Vagina (tissue), 2 donors: ENCODE measurements around the gene ABCA2. TPM values are rescaled to one million over a fixed set of nuclear protein-coding genes. Genes with fewer than 3 reads are reported as not detected.

ENCODE experiments used
- DNase-seq, 2 donors: peaks; one replicate each; pipeline ENCODE4 v3.0.0-alpha.2; 2017; ENCODE audit errors: extremely low spot score in 2 of 2
- H3K27ac ChIP-seq: fragments of 200-600 bp; sonication (generic); one replicate; pipeline ENCODE4 v1.5.1; 2019
- H3K27me3 ChIP-seq: fragments of 200-600 bp; sonication (generic); one replicate; pipeline ENCODE4 v1.5.1; 2019
- H3K36me3 ChIP-seq, 2 donors: fragments of 200-600 bp; sonication (generic); one replicate each; pipeline ENCODE4 v1.5.1; 2017 to 2019
- H3K4me1 ChIP-seq: fragments of 200-600 bp; sonication (generic); one replicate; pipeline ENCODE4 v1.5.1; 2019
- H3K4me3 ChIP-seq, 2 donors: fragments of 200-600 bp; sonication (generic); 1 replicate in 1 of 2; 2 replicates in 1 of 2; pipeline ENCODE4 v1.5.1; 2016 to 2019
- H3K9me3 ChIP-seq: fragments of 200-600 bp; sonication (generic); one replicate; pipeline ENCODE4 v1.5.1; 2019
- POLR2A ChIP-seq, 2 donors: fragments of 450-650 bp; IDR thresholded peaks; one replicate each; pipeline ENCODE4 v1.6.1; 2017; ENCODE audit warnings: antibody characterized with exemption in 2 of 2, mild to moderate bottlenecking in 2 of 2, moderate library complexity in 2 of 2
- POLR2AphosphoS5 ChIP-seq, 2 donors: sonication (generic); formaldehyde crosslinking; IDR thresholded peaks; one replicate each; pipeline ENCODE4 v1.9.0; 2017; ENCODE audit warnings: antibody characterized with exemption in 2 of 2, mild to moderate bottlenecking in 2 of 2, low read depth in 1 of 2; ENCODE audit not compliant: insufficient read depth in 1 of 2
- intact Hi-C: fragments of 100-400 bp; cut with DNase I; formaldehyde crosslinking; loops from one replicate; pipeline ENCODE4 v1.15.1; 2023
- total RNA-seq: library from RNA; depleted of rRNA; stranded (reverse); fragments of >200 nt; gene quantifications from one replicate; pipeline ENCODE4 v1.2.3, GENCODE V29; 2016
- TF ChIP-seq, protein P1 (sequence below), 3 experiments: fragments of 450-650 bp in 2 of 3; fragments of 200-600 bp in 1 of 3; sonication (generic) in 1 of 3; IDR thresholded peaks; one replicate each; pipeline ENCODE4 v1.5.1; 2017 to 2019; ENCODE audit warnings: antibody characterized with exemption in 3 of 3, mild to moderate bottlenecking in 2 of 3, moderate library complexity in 2 of 3

Gene ABCA2
- total RNA-seq, 1 donor from 2014 or later: 44.0 TPM

DNA sequence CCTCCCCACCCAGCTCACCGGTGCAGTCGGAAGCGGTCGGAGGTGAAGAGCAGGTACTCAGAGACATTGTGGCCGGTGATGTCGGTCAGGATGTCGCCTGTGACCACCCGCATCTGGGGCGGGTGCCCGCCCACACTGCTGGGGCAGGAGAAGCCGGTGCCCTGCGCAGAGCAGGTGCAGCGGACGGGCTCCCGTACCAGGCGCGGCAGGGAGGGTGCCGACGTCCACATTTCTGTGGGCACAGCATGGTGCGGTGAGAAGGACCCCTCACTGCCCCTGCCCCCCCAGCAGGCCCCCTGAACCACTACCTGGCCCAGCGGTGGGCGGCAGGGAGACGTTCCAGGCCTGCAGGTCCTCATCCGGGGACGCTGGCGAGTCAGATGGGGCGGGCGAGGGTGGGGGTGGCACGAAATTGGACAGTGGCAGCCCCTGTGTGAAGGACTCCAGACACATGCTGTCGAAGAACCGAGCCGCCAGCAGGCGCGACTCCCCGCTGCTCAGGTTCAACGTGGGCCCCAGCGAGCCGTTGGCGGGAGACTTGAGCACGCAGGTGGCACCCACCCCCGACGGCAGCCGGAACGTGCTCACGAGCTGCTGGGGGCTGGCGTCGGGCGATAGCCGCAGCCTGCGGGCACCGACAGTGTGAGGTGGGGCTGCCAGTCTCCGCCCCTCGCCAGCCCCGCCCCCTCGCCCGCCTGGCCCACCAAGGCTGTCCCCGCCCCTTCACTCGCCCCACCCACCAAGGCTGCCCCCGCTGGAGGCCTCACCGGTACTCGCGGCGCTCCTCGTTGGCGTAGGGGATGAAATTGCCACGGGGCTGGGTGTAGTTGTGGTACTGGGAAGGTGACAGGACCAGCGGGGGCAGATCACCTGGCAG, 15.1 kb downstream of the ABCA2 start:
- H3K27me3 ChIP-seq: no peaks in the 10 kb centered on the region
- H3K36me3 ChIP-seq: peaks cover 0 to 20% of the 10 kb centered on the region in 2 donors
- H3K4me1 ChIP-seq: no peaks in the 10 kb centered on the region
- H3K9me3 ChIP-seq: no peaks in the 10 kb centered on the region
- H3K27ac ChIP-seq: no peak overlapping the region
- intact Hi-C loops: no loop called here
- DNase-seq: no peak
- no peak for TF ChIP-seq POLR2AphosphoS5 (IDR thresholded peaks at IDR 0.05; ENCODE audit: insufficient read depth in 1 of 2, low read depth in 1 of 2)
- no peak for TF ChIP-seq POLR2A (IDR thresholded peaks at IDR 0.05)
- TF ChIP-seq, protein P1, sequence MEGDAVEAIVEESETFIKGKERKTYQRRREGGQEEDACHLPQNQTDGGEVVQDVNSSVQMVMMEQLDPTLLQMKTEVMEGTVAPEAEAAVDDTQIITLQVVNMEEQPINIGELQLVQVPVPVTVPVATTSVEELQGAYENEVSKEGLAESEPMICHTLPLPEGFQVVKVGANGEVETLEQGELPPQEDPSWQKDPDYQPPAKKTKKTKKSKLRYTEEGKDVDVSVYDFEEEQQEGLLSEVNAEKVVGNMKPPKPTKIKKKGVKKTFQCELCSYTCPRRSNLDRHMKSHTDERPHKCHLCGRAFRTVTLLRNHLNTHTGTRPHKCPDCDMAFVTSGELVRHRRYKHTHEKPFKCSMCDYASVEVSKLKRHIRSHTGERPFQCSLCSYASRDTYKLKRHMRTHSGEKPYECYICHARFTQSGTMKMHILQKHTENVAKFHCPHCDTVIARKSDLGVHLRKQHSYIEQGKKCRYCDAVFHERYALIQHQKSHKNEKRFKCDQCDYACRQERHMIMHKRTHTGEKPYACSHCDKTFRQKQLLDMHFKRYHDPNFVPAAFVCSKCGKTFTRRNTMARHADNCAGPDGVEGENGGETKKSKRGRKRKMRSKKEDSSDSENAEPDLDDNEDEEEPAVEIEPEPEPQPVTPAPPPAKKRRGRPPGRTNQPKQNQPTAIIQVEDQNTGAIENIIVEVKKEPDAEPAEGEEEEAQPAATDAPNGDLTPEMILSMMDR (IDR thresholded peaks at IDR 0.05): no peak
- H3K4me3 ChIP-seq: no peak overlapping the region

DNA sequence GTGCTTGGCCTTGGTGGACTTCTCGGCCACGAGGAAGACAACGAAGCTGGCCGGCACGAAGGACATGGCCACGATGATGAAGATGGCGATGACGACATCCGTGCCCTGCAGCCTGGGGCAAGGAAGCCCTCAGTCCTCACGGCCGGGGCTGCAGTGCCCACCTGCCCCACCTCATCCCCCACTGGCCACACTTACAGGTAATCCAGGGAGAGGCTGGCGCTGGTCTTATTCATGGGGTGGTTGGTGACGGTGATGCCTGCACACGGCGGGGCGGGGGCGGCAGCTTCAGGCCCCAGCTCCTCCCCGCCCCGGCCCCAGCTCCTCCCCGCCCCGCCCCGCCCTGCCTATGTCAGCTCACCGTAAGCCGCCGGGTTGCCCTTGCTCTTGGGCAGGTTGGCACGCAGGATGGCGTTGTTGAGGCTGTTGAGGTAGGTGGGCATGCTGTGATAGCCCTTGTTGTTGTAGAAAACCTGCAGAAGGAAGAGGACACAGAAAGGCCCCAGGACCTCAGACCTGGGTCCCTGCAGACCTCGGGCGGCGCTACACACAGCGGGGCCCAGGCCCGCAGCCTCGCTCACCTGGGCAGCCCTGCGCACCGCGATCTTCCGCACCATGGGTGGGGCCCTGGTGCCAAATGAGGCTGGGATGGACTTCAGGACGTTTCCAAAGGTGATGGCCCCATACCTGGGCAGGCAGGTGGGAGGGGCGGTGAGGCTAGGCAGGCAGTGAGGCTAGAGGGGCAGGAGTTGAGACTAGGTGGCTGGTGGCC, 15.9 kb downstream of the ABCA2 start:
- Histone ChIP-seq H3K4me1 (no peaks in the 10 kb centered on the region), H3K36me3 (peaks cover 0 to 15% of the 10 kb centered on the region in 2 donors), H3K9me3 (no peaks in the 10 kb centered on the region), H3K27me3 (no peaks in the 10 kb centered on the region), H3K4me3 (no peak overlapping the region), H3K27ac (no peak overlapping the region)
- DNase-seq: no peak
- TF ChIP-seq, protein P1 (IDR thresholded peaks at IDR 0.05): no peak
- TF ChIP-seq POLR2A (IDR thresholded peaks at IDR 0.05): no peak
- no peak for TF ChIP-seq POLR2AphosphoS5 (IDR thresholded peaks at IDR 0.05; ENCODE audit: insufficient read depth in 1 of 2, low read depth in 1 of 2)
- intact Hi-C loops: no loop called here

DNA sequence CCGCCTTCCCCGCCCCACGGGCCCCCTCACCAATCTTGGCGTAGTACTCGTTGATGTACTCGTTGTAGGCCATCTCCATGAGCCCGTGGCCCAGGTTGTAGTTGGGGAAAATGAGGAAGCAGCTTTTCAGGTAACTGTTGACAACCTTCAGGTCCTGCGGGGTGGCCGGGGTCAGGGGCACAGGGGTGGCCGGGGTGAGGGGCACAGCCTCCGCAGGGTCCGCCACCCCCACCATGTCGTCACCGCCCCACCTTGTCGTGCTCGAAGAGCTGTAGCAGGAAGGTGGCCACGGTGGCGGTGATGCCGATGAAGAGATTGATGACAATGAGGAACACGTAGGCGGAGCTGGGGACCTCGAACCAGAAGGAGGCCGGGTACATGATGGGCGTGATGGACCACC, 16.9 kb downstream of the ABCA2 start:
- Histone ChIP-seq H3K36me3 (peaks cover 0 to 5% of the 10 kb centered on the region in 2 donors), H3K9me3 (no peaks in the 10 kb centered on the region), H3K27ac (no peak overlapping the region), H3K27me3 (no peaks in the 10 kb centered on the region), H3K4me1 (no peaks in the 10 kb centered on the region), H3K4me3 (no peak overlapping the region)
- TF ChIP-seq, protein P1 (IDR thresholded peaks at IDR 0.05): no peak
- no peak for TF ChIP-seq POLR2AphosphoS5 (IDR thresholded peaks at IDR 0.05; ENCODE audit: insufficient read depth in 1 of 2, low read depth in 1 of 2)
- TF ChIP-seq POLR2A (IDR thresholded peaks at IDR 0.05): no peak
- no peak for DNase-seq
- intact Hi-C loops: no loop called here

DNA sequence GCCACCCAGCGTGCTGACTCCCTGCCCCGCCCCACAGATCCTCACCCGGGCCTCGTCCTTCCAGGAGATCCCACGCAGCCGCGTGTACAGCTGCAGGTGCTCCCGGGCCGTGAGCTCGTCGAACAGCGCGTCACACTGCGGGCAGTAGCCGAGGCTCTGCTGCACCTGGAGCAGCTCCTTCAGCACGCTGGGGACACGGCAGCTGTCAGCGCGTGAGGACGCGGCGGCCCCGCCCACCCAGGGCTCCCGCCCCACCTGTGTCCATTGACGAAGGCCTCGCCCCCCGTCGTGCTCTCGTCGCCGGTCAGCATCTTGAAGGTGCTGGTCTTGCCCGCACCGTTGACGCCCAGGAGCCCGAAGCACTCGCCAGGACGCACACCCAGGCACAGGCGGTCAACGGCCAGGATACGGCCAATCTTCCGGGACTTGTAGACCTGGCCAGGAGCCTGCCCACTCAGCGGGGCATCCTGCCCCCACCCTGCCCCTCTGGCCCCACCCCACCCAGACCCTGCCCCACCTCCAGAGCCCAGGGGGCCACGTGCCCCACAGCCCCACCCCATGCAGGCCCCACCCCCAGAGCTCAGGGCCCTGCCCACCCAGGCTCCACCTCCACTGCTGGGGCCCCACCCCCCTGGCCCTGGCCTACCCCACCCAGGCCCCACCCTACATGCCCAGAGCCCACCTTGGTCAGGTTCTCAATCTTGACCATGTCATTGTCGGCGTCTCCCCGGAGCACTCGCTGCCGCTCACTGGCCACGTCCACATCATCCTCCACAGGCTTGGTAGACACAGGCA, 17.9 kb downstream of the ABCA2 start:
- no peak overlapping the region for H3K4me3 ChIP-seq
- H3K4me1 ChIP-seq: no peaks in the 10 kb centered on the region
- H3K27ac ChIP-seq: no peak overlapping the region
- H3K27me3 ChIP-seq: no peaks in the 10 kb centered on the region
- TF ChIP-seq POLR2A (IDR thresholded peaks at IDR 0.05): no peak
- TF ChIP-seq, protein P1 (IDR thresholded peaks at IDR 0.05): no peak
- no peak for TF ChIP-seq POLR2AphosphoS5 (IDR thresholded peaks at IDR 0.05; ENCODE audit: insufficient read depth in 1 of 2, low read depth in 1 of 2)
- intact Hi-C loops: no loop called here
- no peak for DNase-seq
- H3K9me3 ChIP-seq: no peaks in the 10 kb centered on the region
- no peaks in the 10 kb centered on the region for H3K36me3 ChIP-seq
